Liver (tissue), 9 donors: ENCODE data around the gene DCLK2. TPM values are rescaled to one million over a fixed set of nuclear protein-coding genes. Genes with fewer than 3 reads are reported as not detected.

Experiments
- DNase-seq: peaks from one replicate; pipeline ENCODE4 v3.0.0-alpha.2; 2017; ENCODE audit warnings: low spot score
- H3K27ac ChIP-seq, 2 donors: one replicate each; pipeline ENCODE4 v1.7.0; 2013; ENCODE audit warnings: inconsistent platforms in 2 of 2, low read length in 2 of 2, control low read depth in 1 of 2, low read depth in 1 of 2, mild to moderate bottlenecking in 1 of 2
- H3K27me3 ChIP-seq, 4 donors: one replicate each; pipeline versions ENCODE4 v1.6.1 to v1.7.0; 2013; ENCODE audit warnings: low read length in 3 of 4, inconsistent platforms in 1 of 4, mild to moderate bottlenecking in 1 of 4, moderate library complexity in 1 of 4; ENCODE audit not compliant: control insufficient read depth in 4 of 4, insufficient read depth in 4 of 4
- H3K36me3 ChIP-seq, 4 donors: one replicate each; pipeline versions ENCODE4 v1.6.1 to v1.7.0; 2013; ENCODE audit warnings: low read length in 3 of 4, mild to moderate bottlenecking in 3 of 4, low read depth in 1 of 4, moderate library complexity in 1 of 4; ENCODE audit not compliant: control insufficient read depth in 4 of 4, insufficient read depth in 3 of 4
- H3K4me1 ChIP-seq, 4 donors: one replicate each; pipeline versions ENCODE4 v1.6.1 to v1.7.0; 2013; ENCODE audit warnings: low read length in 3 of 4, mild to moderate bottlenecking in 3 of 4, moderate library complexity in 1 of 4; ENCODE audit not compliant: control insufficient read depth in 4 of 4, insufficient read depth in 4 of 4
- H3K4me3 ChIP-seq, 3 donors: one replicate each; pipeline versions ENCODE4 v1.6.1 to v1.7.0; 2013; ENCODE audit warnings: low read length in 3 of 3, control low read depth in 1 of 3, low read depth in 1 of 3, mild to moderate bottlenecking in 1 of 3
- H3K9ac ChIP-seq, 2 donors: one replicate each; pipeline ENCODE4 v1.7.0; 2013; ENCODE audit warnings: low read length in 2 of 2, mild to moderate bottlenecking in 2 of 2, moderate library complexity in 2 of 2, control low read depth in 1 of 2, low read depth in 1 of 2
- H3K9me3 ChIP-seq, 4 donors: one replicate each; pipeline versions ENCODE4 v1.6.1 to v1.7.0; 2013; ENCODE audit warnings: low read length in 3 of 4; ENCODE audit not compliant: control insufficient read depth in 4 of 4
- EGR1 ChIP-seq, 2 donors: IDR thresholded peaks; 2 replicates each; pipeline ENCODE4 v1.6.1; 2016 to 2018; ENCODE audit warnings: antibody characterized with exemption in 2 of 2, low read depth in 2 of 2
- FOXA1 ChIP-seq: IDR thresholded peaks from 2 replicates; pipeline ENCODE4 v1.6.1; 2016; ENCODE audit warnings: antibody characterized with exemption
- FOXA2 ChIP-seq: IDR thresholded peaks from 2 replicates; pipeline ENCODE4 v1.6.1; 2016; ENCODE audit warnings: antibody characterized with exemption
- GABPA ChIP-seq, 2 donors: IDR thresholded peaks in 1 of 2; conservative IDR thresholded peaks in 1 of 2; 2 replicates each; pipeline ENCODE4 v1.6.1; 2016; ENCODE audit warnings: antibody characterized with exemption in 2 of 2, mild to moderate bottlenecking in 1 of 2, moderate library complexity in 1 of 2
- HNF4A ChIP-seq, 2 donors: conservative IDR thresholded peaks; 2 replicates each; pipeline ENCODE4 v1.6.1; 2016; ENCODE audit warnings: antibody characterized with exemption in 2 of 2, mild to moderate bottlenecking in 2 of 2
- HNF4G ChIP-seq: IDR thresholded peaks from 2 replicates; pipeline ENCODE4 v1.6.1; 2016; ENCODE audit warnings: antibody characterized with exemption
- JUND ChIP-seq, 2 donors: IDR thresholded peaks; 2 replicates each; pipeline ENCODE4 v1.6.1; 2016; ENCODE audit warnings: antibody characterized with exemption in 2 of 2
- NR2F2 ChIP-seq: IDR thresholded peaks from 2 replicates; pipeline ENCODE4 v1.6.1; 2016; ENCODE audit warnings: antibody characterized with exemption
- RAD21 ChIP-seq, 2 donors: IDR thresholded peaks; 2 replicates each; pipeline ENCODE4 v1.6.1; 2016; ENCODE audit warnings: antibody characterized with exemption in 2 of 2, mild to moderate bottlenecking in 2 of 2
- RXRA ChIP-seq, 2 donors: IDR thresholded peaks; 2 replicates each; pipeline ENCODE4 v1.6.1; 2017 to 2018; ENCODE audit warnings: antibody characterized with exemption in 2 of 2, mild to moderate bottlenecking in 1 of 2
- SP1 ChIP-seq: IDR thresholded peaks from 2 replicates; pipeline ENCODE4 v1.6.1; 2018; ENCODE audit warnings: antibody characterized with exemption, mild to moderate bottlenecking
- TAF1 ChIP-seq: conservative IDR thresholded peaks from 2 replicates; pipeline ENCODE4 v1.6.1; 2016; ENCODE audit warnings: antibody characterized with exemption, mild to moderate bottlenecking
- YY1 ChIP-seq: IDR thresholded peaks from 2 replicates; pipeline ENCODE4 v1.6.1; 2016; ENCODE audit warnings: antibody characterized with exemption, mild to moderate bottlenecking
- WGBS: extraction: QIAGEN DNeasy Blood & Tissue Kit; methylation state at CpG from one replicate; pipeline ENCODE4 v1.1.7; 2013; 5-methylcytosine and 5-hydroxymethylcytosine counted together
- polyA plus RNA-seq, 2 donors: library from polyadenylated mRNA; stranded (reverse) in 1 of 2; unstranded in 1 of 2; fragments of 200-250 nt in 1 of 2; fragments of >200 nt in 1 of 2; fragmentation: Nextera tagmentation in 1 of 2; extraction: Ambion mirVana in 1 of 2; gene quantifications; one replicate each; pipeline versions ENCODE4 v1.2.1 to v1.2.3, GENCODE V29; 2013 to 2015
- total RNA-seq, 2 donors: library from RNA; depleted of rRNA; stranded (reverse); fragments of >200 nt; gene quantifications; one replicate each; pipeline ENCODE4 v1.2.3, GENCODE V29; 2014
- TF ChIP-seq, protein P1 (sequence below): fragments of 150-350 bp; IDR thresholded peaks from 2 replicates; pipeline ENCODE4 v1.5.1; 2017; ENCODE audit warnings: improper control_type of control experiment, low read depth, low read length; ENCODE audit not compliant: missing input control
- TF ChIP-seq, protein P2 (sequence below): IDR thresholded peaks from 2 replicates; pipeline ENCODE4 v1.6.1; 2016; ENCODE audit warnings: antibody characterized with exemption, mild to moderate bottlenecking
- TF ChIP-seq, protein P3 (sequence below): IDR thresholded peaks from 2 replicates; pipeline ENCODE4 v1.6.1; 2016; ENCODE audit warnings: antibody characterized with exemption
- TF ChIP-seq, protein P4 (sequence below): IDR thresholded peaks from 2 replicates; pipeline ENCODE4 v1.6.1; 2016; ENCODE audit warnings: antibody characterized with exemption
- TF ChIP-seq, protein P5 (sequence below): IDR thresholded peaks from 2 replicates; pipeline ENCODE4 v1.6.1; 2016; ENCODE audit warnings: antibody characterized with exemption
- donor health status: healthy.
- donor health status: healthy.
- donor health status: healthy.
- donor health status: healthy.
- donor health status: healthy.

DCLK2 gene
- total and polyA plus RNA-seq, 4 donors, result 0.14 to 1.7 (median 0.50) TPM

DNA sequence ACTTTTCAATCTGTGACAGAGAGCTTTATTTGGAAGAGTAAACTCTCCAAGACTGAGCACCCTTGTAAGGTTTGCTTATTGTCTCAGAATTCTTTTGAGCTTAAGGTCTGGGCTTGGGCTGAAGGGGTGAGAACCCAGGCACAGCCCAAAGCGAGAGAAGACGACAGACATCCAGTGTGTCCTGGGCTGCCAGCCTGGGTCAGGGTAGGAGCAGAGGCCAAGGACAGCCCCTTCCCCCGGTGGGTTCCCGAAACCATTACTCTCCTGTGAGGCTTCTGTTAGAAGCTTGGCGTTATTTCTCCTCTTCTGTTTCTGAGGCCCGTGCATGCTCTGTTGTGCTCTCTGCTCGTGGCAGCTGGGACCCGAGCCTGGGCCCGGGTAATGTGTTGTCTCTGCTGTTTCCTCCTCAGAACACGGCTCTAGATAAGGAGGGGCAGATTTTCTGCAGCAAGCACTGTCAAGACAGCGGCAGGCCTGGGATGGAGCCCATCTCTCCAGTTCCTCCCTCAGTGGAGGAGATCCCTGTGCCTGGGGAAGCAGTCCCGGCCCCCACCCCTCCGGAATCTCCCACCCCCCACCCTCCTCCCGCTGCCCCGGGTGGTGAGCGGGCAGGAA is 177.5 kb downstream of the DCLK2 start:
- no peaks in the 10 kb centered on the region for H3K36me3 ChIP-seq
- no peak for DNase-seq
- no peak overlapping the region for H3K27ac ChIP-seq
- no peak for TF ChIP-seq SP1
- no peak for TF ChIP-seq JUND (IDR thresholded peaks at IDR 0.05)
- TF ChIP-seq TAF1, result no peak
- TF ChIP-seq, protein P1, sequence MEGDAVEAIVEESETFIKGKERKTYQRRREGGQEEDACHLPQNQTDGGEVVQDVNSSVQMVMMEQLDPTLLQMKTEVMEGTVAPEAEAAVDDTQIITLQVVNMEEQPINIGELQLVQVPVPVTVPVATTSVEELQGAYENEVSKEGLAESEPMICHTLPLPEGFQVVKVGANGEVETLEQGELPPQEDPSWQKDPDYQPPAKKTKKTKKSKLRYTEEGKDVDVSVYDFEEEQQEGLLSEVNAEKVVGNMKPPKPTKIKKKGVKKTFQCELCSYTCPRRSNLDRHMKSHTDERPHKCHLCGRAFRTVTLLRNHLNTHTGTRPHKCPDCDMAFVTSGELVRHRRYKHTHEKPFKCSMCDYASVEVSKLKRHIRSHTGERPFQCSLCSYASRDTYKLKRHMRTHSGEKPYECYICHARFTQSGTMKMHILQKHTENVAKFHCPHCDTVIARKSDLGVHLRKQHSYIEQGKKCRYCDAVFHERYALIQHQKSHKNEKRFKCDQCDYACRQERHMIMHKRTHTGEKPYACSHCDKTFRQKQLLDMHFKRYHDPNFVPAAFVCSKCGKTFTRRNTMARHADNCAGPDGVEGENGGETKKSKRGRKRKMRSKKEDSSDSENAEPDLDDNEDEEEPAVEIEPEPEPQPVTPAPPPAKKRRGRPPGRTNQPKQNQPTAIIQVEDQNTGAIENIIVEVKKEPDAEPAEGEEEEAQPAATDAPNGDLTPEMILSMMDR, result no peak
- no peak for TF ChIP-seq YY1
- TF ChIP-seq, protein P2, sequence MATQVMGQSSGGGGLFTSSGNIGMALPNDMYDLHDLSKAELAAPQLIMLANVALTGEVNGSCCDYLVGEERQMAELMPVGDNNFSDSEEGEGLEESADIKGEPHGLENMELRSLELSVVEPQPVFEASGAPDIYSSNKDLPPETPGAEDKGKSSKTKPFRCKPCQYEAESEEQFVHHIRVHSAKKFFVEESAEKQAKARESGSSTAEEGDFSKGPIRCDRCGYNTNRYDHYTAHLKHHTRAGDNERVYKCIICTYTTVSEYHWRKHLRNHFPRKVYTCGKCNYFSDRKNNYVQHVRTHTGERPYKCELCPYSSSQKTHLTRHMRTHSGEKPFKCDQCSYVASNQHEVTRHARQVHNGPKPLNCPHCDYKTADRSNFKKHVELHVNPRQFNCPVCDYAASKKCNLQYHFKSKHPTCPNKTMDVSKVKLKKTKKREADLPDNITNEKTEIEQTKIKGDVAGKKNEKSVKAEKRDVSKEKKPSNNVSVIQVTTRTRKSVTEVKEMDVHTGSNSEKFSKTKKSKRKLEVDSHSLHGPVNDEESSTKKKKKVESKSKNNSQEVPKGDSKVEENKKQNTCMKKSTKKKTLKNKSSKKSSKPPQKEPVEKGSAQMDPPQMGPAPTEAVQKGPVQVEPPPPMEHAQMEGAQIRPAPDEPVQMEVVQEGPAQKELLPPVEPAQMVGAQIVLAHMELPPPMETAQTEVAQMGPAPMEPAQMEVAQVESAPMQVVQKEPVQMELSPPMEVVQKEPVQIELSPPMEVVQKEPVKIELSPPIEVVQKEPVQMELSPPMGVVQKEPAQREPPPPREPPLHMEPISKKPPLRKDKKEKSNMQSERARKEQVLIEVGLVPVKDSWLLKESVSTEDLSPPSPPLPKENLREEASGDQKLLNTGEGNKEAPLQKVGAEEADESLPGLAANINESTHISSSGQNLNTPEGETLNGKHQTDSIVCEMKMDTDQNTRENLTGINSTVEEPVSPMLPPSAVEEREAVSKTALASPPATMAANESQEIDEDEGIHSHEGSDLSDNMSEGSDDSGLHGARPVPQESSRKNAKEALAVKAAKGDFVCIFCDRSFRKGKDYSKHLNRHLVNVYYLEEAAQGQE, result no peak
- TF ChIP-seq FOXA1, result no peak
- TF ChIP-seq RAD21 (IDR thresholded peaks at IDR 0.05), result no peak
- no peak for TF ChIP-seq GABPA (IDR thresholded peaks at IDR 0.05 in 1 of 2, conservative IDR thresholded peaks at IDR 0.05 in 1 of 2)
- TF ChIP-seq RXRA (IDR thresholded peaks at IDR 0.05), result no peak
- TF ChIP-seq NR2F2, result no peak
- TF ChIP-seq, protein P3, sequence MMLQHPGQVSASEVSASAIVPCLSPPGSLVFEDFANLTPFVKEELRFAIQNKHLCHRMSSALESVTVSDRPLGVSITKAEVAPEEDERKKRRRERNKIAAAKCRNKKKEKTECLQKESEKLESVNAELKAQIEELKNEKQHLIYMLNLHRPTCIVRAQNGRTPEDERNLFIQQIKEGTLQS, result no peak
- TF ChIP-seq, protein P4, sequence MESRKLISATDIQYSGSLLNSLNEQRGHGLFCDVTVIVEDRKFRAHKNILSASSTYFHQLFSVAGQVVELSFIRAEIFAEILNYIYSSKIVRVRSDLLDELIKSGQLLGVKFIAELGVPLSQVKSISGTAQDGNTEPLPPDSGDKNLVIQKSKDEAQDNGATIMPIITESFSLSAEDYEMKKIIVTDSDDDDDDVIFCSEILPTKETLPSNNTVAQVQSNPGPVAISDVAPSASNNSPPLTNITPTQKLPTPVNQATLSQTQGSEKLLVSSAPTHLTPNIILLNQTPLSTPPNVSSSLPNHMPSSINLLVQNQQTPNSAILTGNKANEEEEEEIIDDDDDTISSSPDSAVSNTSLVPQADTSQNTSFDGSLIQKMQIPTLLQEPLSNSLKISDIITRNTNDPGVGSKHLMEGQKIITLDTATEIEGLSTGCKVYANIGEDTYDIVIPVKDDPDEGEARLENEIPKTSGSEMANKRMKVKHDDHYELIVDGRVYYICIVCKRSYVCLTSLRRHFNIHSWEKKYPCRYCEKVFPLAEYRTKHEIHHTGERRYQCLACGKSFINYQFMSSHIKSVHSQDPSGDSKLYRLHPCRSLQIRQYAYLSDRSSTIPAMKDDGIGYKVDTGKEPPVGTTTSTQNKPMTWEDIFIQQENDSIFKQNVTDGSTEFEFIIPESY, result no peak
- no peak for TF ChIP-seq HNF4A (conservative IDR thresholded peaks at IDR 0.05)
- TF ChIP-seq EGR1 (IDR thresholded peaks at IDR 0.05; ENCODE audit: low read depth in 2 of 2), result no peak
- TF ChIP-seq FOXA2, result no peak
- TF ChIP-seq HNF4G, result no peak
- TF ChIP-seq, protein P5, sequence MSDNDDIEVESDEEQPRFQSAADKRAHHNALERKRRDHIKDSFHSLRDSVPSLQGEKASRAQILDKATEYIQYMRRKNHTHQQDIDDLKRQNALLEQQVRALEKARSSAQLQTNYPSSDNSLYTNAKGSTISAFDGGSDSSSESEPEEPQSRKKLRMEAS, result no peak
- no peak overlapping the region for H3K9ac ChIP-seq
- no peaks in the 10 kb centered on the region for H3K9me3 ChIP-seq
- 87% methylated on average over 16 of the region's 16 CpGs for WGBS
- H3K4me1 ChIP-seq, result no peaks in the 10 kb centered on the region
- H3K4me3 ChIP-seq, result no peak overlapping the region
- H3K27me3 ChIP-seq, result no peaks in the 10 kb centered on the region
